H1 (cell line): ENCODE data around the gene CTDNEP1. TPM values are rescaled to one million over a fixed set of nuclear protein-coding genes. Genes with fewer than 3 reads are reported as not detected.

ENCODE experiments used
- ATF3 ChIP-seq: IDR thresholded peaks from 2 replicates; pipeline ENCODE4 v1.6.1; 2011; ENCODE audit warnings: low read depth, mild to moderate bottlenecking, low read length; ENCODE audit not compliant: insufficient read depth
- CHD7 ChIP-seq: fragments of 300-600 bp; sonication (generic); IDR thresholded peaks from 2 replicates; pipeline ENCODE4 v1.7.1; 2012; ENCODE audit warnings: low read length, moderate library complexity, mild to moderate bottlenecking, inconsistent platforms; ENCODE audit not compliant: insufficient replicate concordance
- GABPA ChIP-seq: IDR thresholded peaks from 2 replicates; pipeline ENCODE4 v1.6.1; 2011; ENCODE audit warnings: mild to moderate bottlenecking, low read length, moderate library complexity, borderline replicate concordance; ENCODE audit not compliant: insufficient read depth
- MAX ChIP-seq: IDR thresholded peaks from 2 replicates; pipeline ENCODE4 v1.6.1; 2012; ENCODE audit warnings: inconsistent platforms
- RFX5 ChIP-seq: IDR thresholded peaks from 2 replicates; pipeline ENCODE4 v1.6.1; 2011; ENCODE audit warnings: low read depth, low read length, improper control_type of control experiment, borderline replicate concordance
- polyA plus RNA-seq, 7 experiments: library from polyadenylated mRNA; depleted of rRNA in 3 of 7; stranded (reverse) in 5 of 7; unstranded in 2 of 7; fragments of >200 nt in 5 of 7; fragments of 200-250 nt in 2 of 7; gene quantifications; 1 replicate in 5 of 7; 2 replicates in 1 of 7; 4 replicates in 1 of 7; pipeline versions ENCODE4 v1.2.1 to v1.2.3, GENCODE V29; 2011 to 2013; ENCODE audit warnings: missing spikeins in 2 of 7, mixed read lengths in 2 of 7
- total RNA-seq: library from RNA; stranded (reverse); fragmentation: NEBNext Ultra II Directional; extraction: Animal tissue kit (Norgen Biotek cat#: 25700); gene quantifications from 2 replicates; pipeline ENCODE4 v1.2.1, GENCODE V29; 2021

Gene CTDNEP1
- total and polyA plus RNA-seq, 2 of the 8 experiments (the other 6 are each of a cell fraction or from before 2014, with no cell fraction given), result 114 to 123 TPM

- TF ChIP-seq CHD7, result no peak
- TF ChIP-seq ATF3, result no peak
- no peak for TF ChIP-seq MAX
- no peak for TF ChIP-seq RFX5
- no peak for TF ChIP-seq GABPA
Measured at GRCh38 chr17:7266784-7267183, 15.2 kb upstream of the CTDNEP1 start (continued).
